DOHH2 (cell line): ENCODE results near the gene DNAI1.
"Not testable (repeated sequence)": the region's sequence is repeated elsewhere in the genome, so short reads cannot be mapped to it uniquely, and the experiment has no call there.

Experiments used
- CTCF ChIP-seq: fragments of 200-600 bp; sonication (generic); IDR thresholded peaks from one replicate; pipeline ENCODE4 v1.5.1; 2014; ENCODE audit warnings: antibody characterized with exemption, mild to moderate bottlenecking, low read depth, low read length; ENCODE audit not compliant: poor library complexity, severe bottlenecking
- EZH2phosphoT487 ChIP-seq: fragments of 200-600 bp; sonication (generic); IDR thresholded peaks from 2 replicates; pipeline ENCODE4 v1.6.1; 2017; ENCODE audit warnings: borderline replicate concordance, mild to moderate bottlenecking, antibody characterized with exemption, low read length, moderate library complexity, mixed read lengths

DNA sequence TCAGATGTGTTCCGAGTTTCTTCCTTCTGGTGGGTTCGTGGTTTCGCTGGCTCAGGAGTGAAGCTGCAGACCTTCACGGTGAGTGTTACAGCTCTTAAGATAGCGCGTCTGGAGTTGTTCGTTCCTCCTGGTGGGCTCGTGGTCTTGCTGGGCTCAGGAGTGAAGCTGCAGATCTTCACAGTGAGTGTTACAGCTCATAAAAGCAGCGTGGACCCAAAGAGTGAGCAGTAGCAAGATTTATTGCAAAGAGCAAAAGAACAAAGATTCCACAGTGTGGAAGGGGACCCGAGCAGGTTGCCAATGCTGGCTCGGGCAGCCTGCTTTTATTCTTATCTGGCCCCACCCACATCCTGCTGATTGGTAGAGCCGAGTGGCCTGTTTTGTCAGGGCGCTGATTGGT, 23.0 kb downstream of the DNAI1 start:
- not testable (repeated sequence) for TF ChIP-seq CTCF, EZH2phosphoT487
